ENCODE data around the gene RNF123. TPM values are rescaled to one million over a fixed set of nuclear protein-coding genes. Genes with fewer than 3 reads are reported as not detected.

The RNF123 gene
- total RNA-seq, 2 experiments from 2014 or later: 50.0 to 58.9 TPM

- no peak for DNase-seq
- Mint-ChIP-seq H3K27me3 (no peaks in the 10 kb centered on the region), H3K9me3 (ENCODE audit: low read depth) (no peaks in the 10 kb centered on the region), H3K4me3 (no peak overlapping the region), H3K27ac (no peak overlapping the region), H3K4me1 (peaks cover 39% of the 10 kb centered on the region), H3K36me3 (no peaks in the 10 kb centered on the region)
- no peak for ATAC-seq
- CTCF ChIA-PET: interaction anchor here (1.1 kb wide), 1 partner anchor 12 kb away, joined by 4 read pairs; no protein-coding TSS in a partner anchor
Measured at GRCh38 chr3:49715611-49716121, 26.3 kb downstream of the RNF123 start.

- CTCF ChIA-PET: interaction anchor here (0.8 kb wide), 1 partner anchor 13 kb away, joined by 3 read pairs; no protein-coding TSS in a partner anchor
- no peaks in the 10 kb centered on the region for H3K27me3 Mint-ChIP-seq
- no peaks in the 10 kb centered on the region for H3K9me3 Mint-ChIP-seq (ENCODE audit: low read depth)
- peaks cover 34% of the 10 kb centered on the region for H3K4me1 Mint-ChIP-seq
- ATAC-seq (no peak), DNase-seq (no peak)
- H3K4me3 Mint-ChIP-seq: no peak overlapping the region
- no peak overlapping the region for H3K27ac Mint-ChIP-seq
- H3K36me3 Mint-ChIP-seq: peaks cover under 1% of the 10 kb centered on the region
Measured at GRCh38 chr3:49716169-49716568, 26.8 kb downstream of the RNF123 start.

GRCh38 chr3:49716691-49717210 is 27.4 kb downstream of the RNF123 start:
- H3K27me3 Mint-ChIP-seq: no peaks in the 10 kb centered on the region
- H3K4me1 Mint-ChIP-seq: peaks cover 29% of the 10 kb centered on the region
- peaks cover 2% of the 10 kb centered on the region for H3K36me3 Mint-ChIP-seq
- no peak overlapping the region for H3K27ac Mint-ChIP-seq
- no peak overlapping the region for H3K4me3 Mint-ChIP-seq
- DNase-seq (no peak), ATAC-seq (no peak)
- CTCF ChIA-PET: interaction anchor here (0.7 to 0.8 kb wide), 2 partner anchors 13 to 123 kb away, joined by 3 read pairs; no protein-coding TSS in a partner anchor
- H3K9me3 Mint-ChIP-seq (ENCODE audit: low read depth): no peaks in the 10 kb centered on the region

- DNase-seq: no peak
- ATAC-seq: no peak
- no peaks in the 10 kb centered on the region for H3K9me3 Mint-ChIP-seq (ENCODE audit: low read depth)
- H3K36me3 Mint-ChIP-seq: peaks cover 2% of the 10 kb centered on the region
- no peak overlapping the region for H3K4me3 Mint-ChIP-seq
- H3K4me1 Mint-ChIP-seq: peaks cover 25% of the 10 kb centered on the region
- H3K27me3 Mint-ChIP-seq: no peaks in the 10 kb centered on the region
- no peak overlapping the region for H3K27ac Mint-ChIP-seq
- CTCF ChIA-PET: interaction anchor here (0.7 to 2.5 kb wide), 4 partner anchors 12 to 122 kb away, joined by 3 to 24 read pairs (median 4); no protein-coding TSS in a partner anchor
Measured at GRCh38 chr3:49717211-49717958, 28.0 kb downstream of the RNF123 start.

GRCh38 chr3:49717959-49718857 is 28.9 kb downstream of the RNF123 start:
- Mint-ChIP-seq H3K4me1 (peaks cover 22% of the 10 kb centered on the region), H3K27ac (no peak overlapping the region), H3K9me3 (ENCODE audit: low read depth) (no peaks in the 10 kb centered on the region), H3K4me3 (peak overlapping the region; percentile 77), H3K36me3 (peaks cover 2% of the 10 kb centered on the region), H3K27me3 (no peaks in the 10 kb centered on the region)
- ATAC-seq (no peak), DNase-seq (no peak)
- CTCF ChIA-PET: interaction anchor here (0.9 to 2.5 kb wide), 7 partner anchors 11 to 178 kb away, joined by 3 to 24 read pairs (median 5); no protein-coding TSS in a partner anchor

- H3K4me1 Mint-ChIP-seq: peaks cover 21% of the 10 kb centered on the region
- H3K36me3 Mint-ChIP-seq: peaks cover 2% of the 10 kb centered on the region
- peak overlapping the region; percentile 76 for H3K27ac Mint-ChIP-seq
- no peak for DNase-seq
- ATAC-seq: no peak
- CTCF ChIA-PET: interaction anchor here (0.9 to 2.5 kb wide), 10 partner anchors 10 to 179 kb away, joined by 3 to 24 read pairs (median 5); no protein-coding TSS in a partner anchor
- no peaks in the 10 kb centered on the region for H3K27me3 Mint-ChIP-seq
- H3K4me3 Mint-ChIP-seq: peak overlapping the region; percentile 77
- no peaks in the 10 kb centered on the region for H3K9me3 Mint-ChIP-seq (ENCODE audit: low read depth)
Measured at GRCh38 chr3:49718858-49719213, 29.5 kb downstream of the RNF123 start.

GRCh38 chr3:49719214-49719884 is 30.0 kb downstream of the RNF123 start, which contains the start of gene AMIGO3:
Gene AMIGO3, minus strand, starts transcription at chr3:49719684. Its CDS starts 219 bp downstream, at chr3:49719465.
- Mint-ChIP-seq H3K27me3 (no peaks in the 10 kb centered on the region), H3K4me3 (peak within 1 kb of the TSS; percentile 77), H3K27ac (peak within 1 kb of the TSS; percentile 76), H3K9me3 (ENCODE audit: low read depth) (no peaks in the 10 kb centered on the region), H3K4me1 (peaks cover 23% of the 10 kb centered on the region), H3K36me3 (peaks cover 2% of the 10 kb centered on the region)
- DNase-seq (peak; percentile 95), ATAC-seq (peak; percentile 74)
- CTCF ChIA-PET: interaction anchor here (0.8 to 2.6 kb wide), 14 partner anchors 7 to 179 kb away, joined by 3 to 24 read pairs (median 4); partner anchors contain the start of gene IP6K1

- H3K4me3 Mint-ChIP-seq: no peak overlapping the region
- ATAC-seq: no peak
- peak overlapping the region; percentile 12 for H3K27ac Mint-ChIP-seq
- H3K4me1 Mint-ChIP-seq: peaks cover 30% of the 10 kb centered on the region
- H3K27me3 Mint-ChIP-seq: no peaks in the 10 kb centered on the region
- CTCF ChIA-PET: interaction anchor here (1.5 to 2.6 kb wide), 2 partner anchors 9 to 118 kb away, joined by 6 to 8 read pairs; no protein-coding TSS in a partner anchor
- no peaks in the 10 kb centered on the region for H3K9me3 Mint-ChIP-seq (ENCODE audit: low read depth)
- DNase-seq: peak; percentile 40
- peaks cover 4% of the 10 kb centered on the region for H3K36me3 Mint-ChIP-seq
Measured at GRCh38 chr3:49720855-49721595, 31.7 kb downstream of the RNF123 start.

GRCh38 chr3:49721596-49721895 is 32.2 kb downstream of the RNF123 start:
- CTCF ChIA-PET: interaction anchor here (2.6 kb wide), 1 partner anchor 10 kb away, joined by 8 read pairs; no protein-coding TSS in a partner anchor
- Mint-ChIP-seq H3K27me3 (no peaks in the 10 kb centered on the region), H3K4me1 (peaks cover 30% of the 10 kb centered on the region), H3K4me3 (no peak overlapping the region), H3K27ac (no peak overlapping the region), H3K9me3 (ENCODE audit: low read depth) (no peaks in the 10 kb centered on the region), H3K36me3 (peaks cover 4% of the 10 kb centered on the region)
- DNase-seq (no peak), ATAC-seq (no peak)

- Mint-ChIP-seq H3K36me3 (peaks cover 4% of the 10 kb centered on the region), H3K27me3 (no peaks in the 10 kb centered on the region), H3K4me1 (peaks cover 30% of the 10 kb centered on the region), H3K27ac (peak overlapping the region; percentile 96), H3K4me3 (peak overlapping the region; percentile 93), H3K9me3 (ENCODE audit: low read depth) (no peaks in the 10 kb centered on the region)
- DNase-seq (peak; percentile 40), ATAC-seq (no peak)
- CTCF ChIA-PET: interaction anchor here (1.2 to 2.6 kb wide), 2 partner anchors 10 to 20 kb away, joined by 5 to 8 read pairs; no protein-coding TSS in a partner anchor
Measured at GRCh38 chr3:49721896-49722781, 32.8 kb downstream of the RNF123 start.

- H3K4me3 Mint-ChIP-seq: peak overlapping the region; percentile 93
- CTCF ChIA-PET: interaction anchor here (1.0 to 1.9 kb wide), 4 partner anchors 10 to 183 kb away, joined by 3 to 9 read pairs (median 4); partner anchors contain the start of gene IP6K1
Measured at GRCh38 chr3:49722896-49723295, 33.5 kb downstream of the RNF123 start.

More at GRCh38 chr3:49722896-49723295, 33.5 kb downstream of the RNF123 start:
- H3K9me3 Mint-ChIP-seq (ENCODE audit: low read depth): no peaks in the 10 kb centered on the region
- H3K36me3 Mint-ChIP-seq: peaks cover 6% of the 10 kb centered on the region
- DNase-seq (no peak), ATAC-seq (no peak)
- H3K27ac Mint-ChIP-seq: peak overlapping the region; percentile 96
- no peaks in the 10 kb centered on the region for H3K27me3 Mint-ChIP-seq
- peaks cover 30% of the 10 kb centered on the region for H3K4me1 Mint-ChIP-seq

Data from activated CD8-positive, alpha-beta memory T cell treated with anti-CD3 and anti-CD28 coated beads, Interleukin-2, amount 10 ng/mL, durations not matched to agents 7 days and 5 days (primary cell).